NT2/D1 (cell line): ENCODE data around the gene TXNL4A.

Experiments
- DNase-seq: peaks from one replicate; pipeline ENCODE4 v3.0.0-alpha.2; 2011; ENCODE audit warnings: low read depth, low spot score
- H3K27me3 ChIP-seq: 2 replicates; pipeline ENCODE4 v1.6.0; 2011; ENCODE audit warnings: mild to moderate bottlenecking; ENCODE audit not compliant: insufficient read length, insufficient read depth
- H3K36me3 ChIP-seq: 2 replicates; pipeline ENCODE4 v1.6.1; 2011; ENCODE audit warnings: mild to moderate bottlenecking, low read length, mixed read lengths; ENCODE audit not compliant: insufficient read depth, insufficient read length
- H3K4me1 ChIP-seq: 2 replicates; pipeline ENCODE4 v1.5.1; 2011; ENCODE audit not compliant: insufficient read depth, insufficient read length
- H3K4me3 ChIP-seq: 2 replicates; pipeline ENCODE4 v1.5.1; 2011; ENCODE audit warnings: low read depth; ENCODE audit not compliant: insufficient read length
- H3K9ac ChIP-seq: 2 replicates; pipeline ENCODE4 v1.6.0; 2011; ENCODE audit warnings: low read depth; ENCODE audit not compliant: insufficient read length
- H3K9me3 ChIP-seq: 2 replicates; pipeline ENCODE4 v1.5.1; 2011; ENCODE audit warnings: mild to moderate bottlenecking, low read length; ENCODE audit not compliant: insufficient read depth
- SUZ12 ChIP-seq: IDR thresholded peaks from 2 replicates; pipeline ENCODE4 v1.6.1; 2011; ENCODE audit not compliant: insufficient read length, insufficient read depth; ENCODE audit errors: extremely low read depth
- YY1 ChIP-seq: IDR thresholded peaks from 2 replicates; pipeline ENCODE4 v1.6.1; 2011; ENCODE audit not compliant: insufficient read length, insufficient read depth
- ZNF274 ChIP-seq: IDR thresholded peaks from 2 replicates; pipeline ENCODE4 v1.6.1; 2011; ENCODE audit warnings: mild to moderate bottlenecking, low read depth, low read length

The TXNL4A gene

DNA sequence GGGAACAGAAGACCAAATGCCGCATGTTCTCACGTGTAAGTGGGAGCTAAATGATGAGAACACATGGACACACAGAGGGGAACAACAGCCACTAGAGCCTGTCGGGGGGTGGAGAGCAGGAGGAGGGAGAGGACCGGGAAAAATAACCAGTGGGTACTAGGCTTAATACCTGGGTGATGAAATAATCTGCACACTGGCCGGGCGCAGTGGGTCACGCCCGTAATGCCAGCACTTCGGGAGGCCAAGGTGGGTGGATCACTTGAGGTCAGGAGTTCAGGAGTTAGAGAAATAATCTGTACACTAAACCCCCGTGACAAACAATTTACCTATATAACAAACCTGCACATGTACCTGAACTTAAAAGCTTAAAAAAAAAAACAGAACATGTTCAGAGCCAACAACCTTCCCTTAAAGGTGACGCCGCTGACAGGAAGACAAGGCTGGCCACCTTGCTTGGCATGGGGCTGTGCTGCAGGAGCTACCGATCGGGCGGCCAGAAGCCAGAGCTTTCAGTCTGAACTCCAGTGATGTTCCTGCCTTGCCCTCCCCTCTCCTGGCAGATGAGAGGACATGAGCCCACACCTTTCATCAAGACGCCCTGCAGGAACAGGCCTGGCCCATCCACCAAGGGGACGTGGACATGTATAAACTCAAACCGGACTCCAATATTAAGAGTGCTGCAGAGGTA, 48.1 kb downstream of the TXNL4A start:
- no peaks in the 10 kb centered on the region for H3K27me3 ChIP-seq
- no peaks in the 10 kb centered on the region for H3K9me3 ChIP-seq
- H3K4me3 ChIP-seq = no peak overlapping the region
- no peak overlapping the region for H3K9ac ChIP-seq
- H3K4me1 ChIP-seq = peaks cover 13% of the 10 kb centered on the region
- peaks cover 36% of the 10 kb centered on the region for H3K36me3 ChIP-seq
- DNase-seq = no peak
- no peak for TF ChIP-seq SUZ12
- no peak for TF ChIP-seq ZNF274
- no peak for TF ChIP-seq YY1

DNA sequence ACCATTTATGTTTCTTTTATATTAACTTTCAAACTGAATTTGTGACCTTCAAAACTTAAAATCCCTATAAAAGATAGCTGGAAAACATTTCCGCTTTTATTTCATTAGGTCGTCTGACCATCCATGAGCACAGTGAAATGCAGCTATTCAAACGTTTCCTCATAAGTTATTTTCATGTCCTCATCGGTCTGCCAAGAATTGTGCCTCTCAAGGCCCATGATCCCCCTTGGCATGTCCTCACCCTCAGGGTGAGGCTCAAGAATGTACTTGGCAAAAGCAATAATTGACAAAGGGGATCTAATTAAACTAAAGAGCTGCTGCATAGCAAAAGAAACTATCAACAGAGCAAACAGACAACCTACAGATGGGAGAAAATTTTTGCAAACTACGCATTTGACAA, 49.3 kb downstream of the TXNL4A start:
- peaks cover 39% of the 10 kb centered on the region for H3K36me3 ChIP-seq
- H3K4me1 ChIP-seq = peaks cover 6% of the 10 kb centered on the region
- no peak overlapping the region for H3K4me3 ChIP-seq
- no peak for TF ChIP-seq YY1
- no peak for TF ChIP-seq ZNF274
- no peak for TF ChIP-seq SUZ12
- no peaks in the 10 kb centered on the region for H3K9me3 ChIP-seq
- DNase-seq = no peak
- H3K9ac ChIP-seq = no peak overlapping the region
- no peaks in the 10 kb centered on the region for H3K27me3 ChIP-seq

DNA sequence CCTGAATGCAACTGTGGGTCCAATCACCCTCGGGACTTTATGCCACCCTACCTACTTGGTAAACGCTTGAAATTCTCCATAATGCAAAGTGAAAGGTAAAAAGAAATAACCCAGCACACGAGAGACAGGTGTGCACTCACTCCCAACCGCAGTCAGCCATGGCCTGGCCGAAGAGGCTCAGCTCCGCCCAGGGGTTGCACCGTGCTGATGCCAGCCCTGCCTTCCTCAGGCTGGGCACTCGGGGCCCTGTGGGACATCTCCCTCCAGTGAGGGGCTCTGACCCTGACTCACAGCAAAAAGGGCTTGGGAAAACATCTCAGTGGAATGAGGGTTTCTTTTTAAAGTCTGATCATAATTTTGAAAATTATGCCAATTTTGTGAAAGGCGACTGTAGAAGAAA, 50.2 kb downstream of the TXNL4A start:
- H3K4me1 ChIP-seq = peaks cover 2% of the 10 kb centered on the region
- TF ChIP-seq ZNF274 = no peak
- no peak for TF ChIP-seq SUZ12
- no peak for TF ChIP-seq YY1
- DNase-seq = no peak
- H3K4me3 ChIP-seq = no peak overlapping the region
- H3K9ac ChIP-seq = no peak overlapping the region
- peaks cover 36% of the 10 kb centered on the region for H3K36me3 ChIP-seq
- H3K27me3 ChIP-seq = no peaks in the 10 kb centered on the region
- peaks cover 4% of the 10 kb centered on the region for H3K9me3 ChIP-seq

DNA sequence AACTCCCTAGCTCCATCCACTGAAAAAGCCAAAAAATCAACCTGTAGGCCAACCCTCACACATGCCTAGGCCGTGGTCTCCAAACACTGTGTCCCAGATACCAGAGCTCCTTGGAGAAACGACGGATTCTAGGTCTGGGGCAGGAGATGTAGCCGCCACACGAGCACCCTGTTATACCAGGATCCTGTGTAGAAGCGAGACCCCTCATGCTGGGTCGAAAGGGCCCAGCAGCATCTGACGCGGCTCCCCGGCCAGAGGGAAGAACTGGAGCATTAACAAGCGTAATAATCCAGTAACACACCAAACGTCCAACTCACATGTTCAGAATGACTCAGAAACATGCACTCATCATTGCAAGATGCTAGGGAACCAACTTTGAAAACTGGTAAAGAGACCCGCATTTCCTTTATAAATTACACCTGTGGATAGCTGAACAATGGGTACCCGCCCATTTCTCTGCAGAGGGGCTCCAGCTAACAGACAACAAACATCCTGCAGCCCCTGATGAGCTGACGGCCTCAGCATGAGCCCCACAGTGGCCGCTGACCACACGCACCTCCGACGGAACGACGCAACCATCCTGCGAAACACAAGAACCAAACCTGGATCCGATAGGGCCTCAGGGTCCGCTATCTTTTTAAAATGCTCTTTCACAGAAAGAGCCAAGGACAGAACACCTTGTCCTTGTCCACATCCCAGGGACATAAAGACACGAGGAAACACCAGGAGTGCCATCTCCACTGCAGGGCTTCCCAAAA, 51.1 kb downstream of the TXNL4A start:
- H3K36me3 ChIP-seq = peaks cover 28% of the 10 kb centered on the region
- no peak overlapping the region for H3K9ac ChIP-seq
- H3K9me3 ChIP-seq = peaks cover 13% of the 10 kb centered on the region
- H3K27me3 ChIP-seq = no peaks in the 10 kb centered on the region
- DNase-seq = no peak
- peaks cover 2% of the 10 kb centered on the region for H3K4me1 ChIP-seq
- no peak overlapping the region for H3K4me3 ChIP-seq
- TF ChIP-seq YY1 (no peak), ZNF274 (no peak), SUZ12 (no peak)

DNA sequence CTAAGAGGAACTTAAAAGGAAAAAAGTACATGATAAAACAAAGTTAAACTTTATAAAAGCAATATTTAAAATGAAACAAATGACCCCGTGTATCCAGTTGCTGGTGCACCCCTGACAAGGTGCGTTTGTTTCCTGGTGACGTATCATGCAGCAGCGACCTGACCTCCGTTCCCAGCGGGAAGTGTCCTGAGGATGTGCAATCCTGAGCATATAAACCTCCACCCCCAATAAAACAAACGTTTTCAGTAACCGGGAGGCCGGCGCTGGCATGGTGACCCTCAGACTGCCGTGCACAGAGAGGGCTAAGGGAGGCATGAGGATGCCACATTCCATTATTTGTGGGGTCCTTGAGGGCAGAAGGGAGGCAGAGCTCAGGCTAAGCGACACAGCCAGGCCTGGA, 51.7 kb downstream of the TXNL4A start:
- H3K9ac ChIP-seq = no peak overlapping the region
- H3K27me3 ChIP-seq = no peaks in the 10 kb centered on the region
- no peak for DNase-seq
- H3K9me3 ChIP-seq = peaks cover 18% of the 10 kb centered on the region
- H3K4me1 ChIP-seq = peaks cover 2% of the 10 kb centered on the region
- H3K4me3 ChIP-seq = no peak overlapping the region
- no peak for TF ChIP-seq YY1
- no peak for TF ChIP-seq SUZ12
- TF ChIP-seq ZNF274 = no peak
- peaks cover 22% of the 10 kb centered on the region for H3K36me3 ChIP-seq

DNA sequence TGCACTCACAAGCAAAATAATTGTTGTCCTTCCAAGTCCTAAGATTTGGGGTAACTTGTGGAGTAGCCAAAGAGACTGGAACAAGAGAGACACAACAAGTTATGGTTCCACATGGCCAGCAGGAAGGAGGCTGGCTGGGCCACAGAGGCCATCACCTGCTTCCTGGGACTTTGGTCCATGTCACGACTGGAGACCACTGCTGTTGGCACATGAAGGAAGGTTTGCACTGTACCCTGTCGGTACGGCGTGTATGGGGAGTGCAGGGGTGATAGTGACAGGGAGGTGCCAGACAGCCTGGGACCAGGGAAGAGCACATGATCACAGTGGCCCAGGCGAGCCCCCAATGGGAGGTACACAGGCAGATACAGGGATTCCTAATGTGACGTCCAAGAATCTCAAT, 52.4 kb downstream of the TXNL4A start:
- H3K4me3 ChIP-seq = no peak overlapping the region
- H3K27me3 ChIP-seq = no peaks in the 10 kb centered on the region
- no peak overlapping the region for H3K9ac ChIP-seq
- peaks cover 2% of the 10 kb centered on the region for H3K4me1 ChIP-seq
- H3K9me3 ChIP-seq = peaks cover 25% of the 10 kb centered on the region
- no peak for DNase-seq
- H3K36me3 ChIP-seq = peaks cover 16% of the 10 kb centered on the region
- TF ChIP-seq YY1 (no peak), SUZ12 (no peak), ZNF274 (no peak)

DNA sequence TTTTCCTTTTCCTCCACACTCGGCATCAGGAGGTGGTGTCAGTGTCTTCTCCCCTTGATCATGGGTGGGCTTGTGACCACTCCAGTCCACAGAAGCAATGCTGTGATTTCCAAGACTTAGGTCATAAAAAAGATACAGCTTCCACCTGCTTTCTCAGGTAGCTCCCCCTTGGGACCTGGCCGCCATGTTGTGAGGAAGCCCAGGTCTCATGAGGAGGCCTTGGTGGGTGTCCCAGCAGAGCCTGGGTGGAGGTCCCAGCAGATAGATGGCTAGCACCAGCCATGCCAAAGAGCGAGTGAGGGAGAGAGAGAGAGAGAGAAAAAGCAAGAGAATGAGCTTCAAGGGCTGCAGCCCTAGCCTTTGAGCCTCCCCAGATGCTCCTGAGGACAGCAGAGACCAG, 52.9 kb downstream of the TXNL4A start:
- Histone ChIP-seq H3K4me3 (no peak overlapping the region), H3K9me3 (peaks cover 29% of the 10 kb centered on the region), H3K9ac (no peak overlapping the region), H3K27me3 (no peaks in the 10 kb centered on the region), H3K4me1 (peaks cover 2% of the 10 kb centered on the region), H3K36me3 (peaks cover 12% of the 10 kb centered on the region)
- DNase-seq = no peak
- TF ChIP-seq SUZ12 = no peak
- no peak for TF ChIP-seq YY1
- TF ChIP-seq ZNF274 = no peak

DNA sequence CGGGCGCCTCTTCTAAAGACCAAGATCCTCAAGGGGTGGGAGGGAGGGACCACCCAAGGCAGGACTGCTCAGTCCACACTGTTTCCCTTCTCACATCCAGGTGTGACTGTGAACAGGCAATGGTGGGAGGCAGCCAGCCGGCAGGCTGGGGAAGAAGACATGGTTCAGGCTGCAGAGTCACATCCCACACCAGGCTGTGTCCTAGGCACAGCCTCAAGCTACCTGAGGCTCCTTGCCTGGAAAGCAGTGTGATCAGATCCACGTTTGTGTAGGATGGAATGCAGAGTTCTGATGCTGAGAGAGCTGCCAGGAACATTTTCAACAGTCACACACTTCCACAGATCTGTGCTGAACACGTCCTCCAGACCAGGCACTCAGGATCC, 53.3 kb downstream of the TXNL4A start:
- no peak overlapping the region for H3K9ac ChIP-seq
- H3K9me3 ChIP-seq = peaks cover 33% of the 10 kb centered on the region
- peaks cover 2% of the 10 kb centered on the region for H3K4me1 ChIP-seq
- H3K4me3 ChIP-seq = no peak overlapping the region
- peaks cover 9% of the 10 kb centered on the region for H3K36me3 ChIP-seq
- no peaks in the 10 kb centered on the region for H3K27me3 ChIP-seq
- TF ChIP-seq SUZ12 = no peak
- DNase-seq = no peak
